Osteoblast (primary cell): ENCODE data around the gene FBXW7. TPM values are rescaled to one million over a fixed set of nuclear protein-coding genes. Genes with fewer than 3 reads are reported as not detected.

Source experiments
- DNase-seq: peaks from one replicate; pipeline ENCODE4 v3.0.0; 2011; ENCODE audit warnings: low spot score, mixed read lengths; ENCODE audit not compliant: insufficient read length; ENCODE audit errors: missing footprints
- H2AFZ ChIP-seq: 2 replicates; pipeline ENCODE4 v1.6.0; 2011; ENCODE audit warnings: mild to moderate bottlenecking, low read length
- H3K27ac ChIP-seq: 2 replicates; pipeline ENCODE4 v1.5.1; 2011; ENCODE audit warnings: mild to moderate bottlenecking, low read depth, low read length, moderate library complexity
- H3K27me3 ChIP-seq: 2 replicates; pipeline ENCODE4 v1.6.0; 2012; ENCODE audit warnings: mild to moderate bottlenecking, control low read depth, inconsistent platforms, low read length, moderate library complexity; ENCODE audit not compliant: insufficient read depth
- H3K36me3 ChIP-seq: 2 replicates; pipeline ENCODE4 v1.5.1; 2011; ENCODE audit warnings: mild to moderate bottlenecking, low read length, control low read depth, moderate library complexity; ENCODE audit not compliant: insufficient read depth
- H3K4me1 ChIP-seq: 2 replicates; pipeline ENCODE4 v1.5.1; 2011; ENCODE audit warnings: mild to moderate bottlenecking, low read length, control low read depth, moderate library complexity; ENCODE audit not compliant: insufficient read depth
- H3K4me2 ChIP-seq: 2 replicates; pipeline ENCODE4 v1.6.0; 2011; ENCODE audit warnings: mild to moderate bottlenecking, low read length; ENCODE audit not compliant: insufficient read depth
- H3K4me3 ChIP-seq: fragments of 200-600 bp; sonication (generic); 3 replicates; pipeline ENCODE4 v1.5.1; 2012; ENCODE audit warnings: mild to moderate bottlenecking, low read length, inconsistent platforms; ENCODE audit not compliant: insufficient read depth
- H3K79me2 ChIP-seq: 2 replicates; pipeline ENCODE4 v1.6.0; 2012; ENCODE audit warnings: mild to moderate bottlenecking, low read length, control low read depth, inconsistent platforms; ENCODE audit not compliant: insufficient read depth
- H3K9me3 ChIP-seq: 2 replicates; pipeline ENCODE4 v1.5.1; 2011; ENCODE audit warnings: low read depth, low read length, control low read depth
- H4K20me1 ChIP-seq: 2 replicates; pipeline ENCODE4 v1.6.0; 2012; ENCODE audit warnings: mild to moderate bottlenecking, low read length, control low read depth; ENCODE audit not compliant: insufficient read depth
- CTCF ChIP-seq: IDR thresholded peaks from 2 replicates; pipeline ENCODE4 v1.5.1; 2011; ENCODE audit warnings: mild to moderate bottlenecking, low read depth, low read length, moderate library complexity; ENCODE audit errors: extremely low read depth
- total RNA-seq: library from RNA; depleted of rRNA; stranded (reverse); fragments of >200 nt; gene quantifications from 2 replicates; pipeline ENCODE4 v1.2.3, GENCODE V29; 2012

Gene FBXW7
- total RNA-seq, 1 donor: 74.9 TPM

- Histone ChIP-seq H2AFZ (no peak overlapping the region), H3K27ac (no peak overlapping the region), H3K36me3 (no peaks in the 10 kb centered on the region), H3K4me2 (no peak overlapping the region), H3K9me3 (no peaks in the 10 kb centered on the region), H3K27me3 (no peaks in the 10 kb centered on the region), H4K20me1 (no peaks in the 10 kb centered on the region), H3K4me3 (no peak overlapping the region), H3K79me2 (peaks cover 8% of the 10 kb centered on the region), H3K4me1 (no peaks in the 10 kb centered on the region)
- TF ChIP-seq CTCF: no peak
- no peak for DNase-seq
Measured at GRCh38 chr4:152389359-152389758, 146.5 kb downstream of the FBXW7 start.

GRCh38 chr4:152385551-152385950 is 150.3 kb downstream of the FBXW7 start:
- no peaks in the 10 kb centered on the region for H3K36me3 ChIP-seq
- no peaks in the 10 kb centered on the region for H4K20me1 ChIP-seq
- H2AFZ ChIP-seq: no peak overlapping the region
- DNase-seq: peak; percentile 8
- H3K27me3 ChIP-seq: no peaks in the 10 kb centered on the region
- peaks cover 17% of the 10 kb centered on the region for H3K79me2 ChIP-seq
- peak; percentile 66 for TF ChIP-seq CTCF
- no peaks in the 10 kb centered on the region for H3K9me3 ChIP-seq
- no peak overlapping the region for H3K27ac ChIP-seq
- no peak overlapping the region for H3K4me3 ChIP-seq
- no peaks in the 10 kb centered on the region for H3K4me1 ChIP-seq
- H3K4me2 ChIP-seq: no peak overlapping the region

GRCh38 chr4:152382057-152382785 is 153.7 kb downstream of the FBXW7 start:
- H3K27ac ChIP-seq: no peak overlapping the region
- no peak for DNase-seq
- H3K4me3 ChIP-seq: no peak overlapping the region
- TF ChIP-seq CTCF: no peak
- H3K27me3 ChIP-seq: no peaks in the 10 kb centered on the region
- no peaks in the 10 kb centered on the region for H3K9me3 ChIP-seq
- no peaks in the 10 kb centered on the region for H3K4me1 ChIP-seq
- H3K36me3 ChIP-seq: no peaks in the 10 kb centered on the region
- H4K20me1 ChIP-seq: no peaks in the 10 kb centered on the region
- peaks cover 14% of the 10 kb centered on the region for H3K79me2 ChIP-seq
- peak overlapping the region; percentile 71 for H3K4me2 ChIP-seq
- H2AFZ ChIP-seq: no peak overlapping the region

- no peak for TF ChIP-seq CTCF
- no peak overlapping the region for H2AFZ ChIP-seq
- no peak overlapping the region for H3K4me2 ChIP-seq
- DNase-seq: no peak
- no peaks in the 10 kb centered on the region for H3K9me3 ChIP-seq
- H3K79me2 ChIP-seq: peaks cover 14% of the 10 kb centered on the region
- no peak overlapping the region for H3K27ac ChIP-seq
- no peaks in the 10 kb centered on the region for H4K20me1 ChIP-seq
- H3K4me1 ChIP-seq: no peaks in the 10 kb centered on the region
- H3K27me3 ChIP-seq: no peaks in the 10 kb centered on the region
- no peaks in the 10 kb centered on the region for H3K36me3 ChIP-seq
- no peak overlapping the region for H3K4me3 ChIP-seq
Measured at GRCh38 chr4:152380919-152381318, 155.0 kb downstream of the FBXW7 start.
